K562 (cell line): ENCODE results near the gene FTSJ3. TPM values are rescaled to one million over a fixed set of nuclear protein-coding genes. Genes with fewer than 3 reads are reported as not detected.
A peak's percentile ranks its signal among the peaks of the same experiment; 100 is the strongest.

Source experiments
- BRD4 ChIP-seq: fragments of 200-600 bp; sonication (generic); IDR thresholded peaks from 2 replicates; pipeline ENCODE4 v1.6.1; 2017; ENCODE audit warnings: inconsistent platforms
- CEBPB ChIP-seq: fragments of 450-650 bp; IDR thresholded peaks from 2 replicates; pipeline ENCODE4 v1.6.1; 2016; ENCODE audit warnings: missing genetic modification characterization, missing compliant biosample characterization
- CSDE1 ChIP-seq, 2 experiments: fragments of 450-650 bp; IDR thresholded peaks; 2 replicates each; pipeline ENCODE4 v1.6.1; 2016; ENCODE audit warnings: mild to moderate bottlenecking in 1 of 2
- E2F3 ChIP-seq: fragments of 250-450 bp; sonication (Bioruptor Pico); IDR thresholded peaks from 2 replicates; pipeline ENCODE4 v1.4.0; 2020; ENCODE audit warnings: mild to moderate bottlenecking
- E4F1 ChIP-seq: fragments of 250-450 bp; sonication (Bioruptor Pico); IDR thresholded peaks from 2 replicates; pipeline ENCODE4 v1.5.0; 2021; ENCODE audit warnings: mild to moderate bottlenecking, borderline replicate concordance
- FOXM1 ChIP-seq, 2 experiments: fragments of 450-650 bp in 1 of 2; sonication (generic) in 1 of 2; formaldehyde crosslinking in 1 of 2; IDR thresholded peaks; 2 replicates each; pipeline versions ENCODE4 v1.6.1 to v1.9.0; 2017 to 2022; ENCODE audit warnings: low read depth in 2 of 2, mild to moderate bottlenecking in 2 of 2, missing genetic modification reagents in 1 of 2, moderate library complexity in 1 of 2
- MBD2 ChIP-seq: sonication (generic); IDR thresholded peaks from 2 replicates; pipeline ENCODE4 v1.6.1; 2016; ENCODE audit warnings: low read depth, borderline replicate concordance
- POLR2A ChIP-seq: fragments of 450-650 bp; conservative IDR thresholded peaks from 2 replicates; pipeline ENCODE4 v1.6.1; 2016
- PRDM10 ChIP-seq: fragments of 450-650 bp; IDR thresholded peaks from 2 replicates; pipeline ENCODE4 v1.6.1; 2018; ENCODE audit not compliant: partially characterized antibody
- RBM39 ChIP-seq: fragments of 200-400 bp; formaldehyde crosslinking; optimal IDR thresholded peaks from 2 replicates; pipeline ENCODE3; 2018; ENCODE audit warnings: low read depth, low read length
- SP1 ChIP-seq: sonication (generic); formaldehyde crosslinking; IDR thresholded peaks from 2 replicates; pipeline ENCODE4 v1.8.1; 2022; ENCODE audit warnings: mild to moderate bottlenecking, missing genetic modification reagents
- TFAP4 ChIP-seq: sonication (generic); formaldehyde crosslinking; IDR thresholded peaks from 2 replicates; pipeline ENCODE4 v1.8.0; 2022; ENCODE audit warnings: missing genetic modification reagents, mild to moderate bottlenecking, moderate library complexity, borderline replicate concordance
- ZBTB7A ChIP-seq: IDR thresholded peaks from 2 replicates; pipeline ENCODE4 v1.6.1; 2011; ENCODE audit warnings: low read depth, mild to moderate bottlenecking, low read length, moderate library complexity, borderline replicate concordance; ENCODE audit not compliant: control insufficient read depth
- ZKSCAN1 ChIP-seq: fragments of 150-350 bp; IDR thresholded peaks from 2 replicates; pipeline ENCODE4 v1.6.1; 2016; ENCODE audit warnings: low read depth, low read length
- ZNF134 ChIP-seq: fragments of 250-450 bp; sonication (Bioruptor Pico); conservative IDR thresholded peaks from 2 replicates; pipeline ENCODE4 v1.4.0; 2020
- ZNF274 ChIP-seq: IDR thresholded peaks from 2 replicates; pipeline ENCODE4 v1.6.1; 2011; ENCODE audit warnings: low read depth, mild to moderate bottlenecking, low read length, moderate library complexity, borderline replicate concordance
- ZNF280A ChIP-seq: fragments of 450-650 bp; IDR thresholded peaks from 2 replicates; pipeline ENCODE4 v1.6.1; 2018; ENCODE audit warnings: mild to moderate bottlenecking, low read depth; ENCODE audit not compliant: partially characterized antibody
- ZNF507 ChIP-seq: conservative IDR thresholded peaks from 2 replicates; pipeline ENCODE4 v1.6.1; 2017; ENCODE audit warnings: missing genetic modification characterization, missing compliant biosample characterization
- ZNF780A ChIP-seq: fragments of 250-450 bp; sonication (Bioruptor Pico); IDR thresholded peaks from 2 replicates; pipeline ENCODE4 v1.5.0; 2021; ENCODE audit warnings: mild to moderate bottlenecking
- polyA plus RNA-seq, 8 experiments: library from polyadenylated mRNA; depleted of rRNA in 4 of 8; stranded (reverse) in 5 of 8; unstranded in 3 of 8; fragments of >200 nt; fragmentation: Nextera tagmentation in 2 of 8; fragmentation: Illumina TruSeq in 1 of 8; extraction: Ambion mirVana in 2 of 8; extraction: Trizol in 1 of 8; gene quantifications; 2 replicates each; pipeline versions ENCODE4 v1.2.1 to v1.2.3, GENCODE V29; 2011 to 2014; ENCODE audit warnings: inconsistent platforms in 1 of 8, missing spikeins in 1 of 8
- total RNA-seq, 7 experiments: library from RNA; depleted of rRNA in 6 of 7; stranded (reverse); fragments of >200 nt in 6 of 7; fragmentation: Illumina TruSeq in 2 of 7; extraction: Trizol in 2 of 7; gene quantifications; 2 replicates each; pipeline versions ENCODE4 v1.2.1 to v1.2.3, GENCODE V29; 2011 to 2021; ENCODE audit warnings: low replicate concordance in 1 of 7

The FTSJ3 gene
- total and polyA plus RNA-seq, 9 of the 15 experiments (the other 6 are each of a cell fraction or from before 2014, with no cell fraction given) = 18.0 to 65.6 (median 52.4) TPM

GRCh38 chr17:63827002-63827800 lies at the start of gene FTSJ3, which contains the start of gene PSMC5 (continued):
- TF ChIP-seq ZNF507 (tag) = no peak
- 0 out of 2 replicates have a peak, but pooled peaks have one; percentile 27 for TF ChIP-seq BRD4
- no peak; the same call in 1 of the 2 replicates for TF ChIP-seq ZBTB7A
- TF ChIP-seq ZNF280A = no peak
- no peak for TF ChIP-seq CEBPB (tag)
- no peak for TF ChIP-seq ZNF780A (CRISPR knock-in tag)
- TF ChIP-seq E2F3 (CRISPR knock-in tag) = peak; percentile 77; the same call in 1 of the 2 replicates
- TF ChIP-seq ZNF134 (CRISPR knock-in tag) = no peak
- TF ChIP-seq POLR2A = peak; percentile 95
- peak; percentile 66 for TF ChIP-seq PRDM10
- peak; percentile 76 for TF ChIP-seq MBD2
- TF ChIP-seq FOXM1 (IDR thresholded peaks at IDR 0.05; ENCODE audit: low read depth) = 0 out of 2 replicates have a peak, but pooled peaks have one; percentile 10
- no peak for TF ChIP-seq FOXM1 (CRISPR knock-in tag; IDR thresholded peaks at IDR 0.05; ENCODE audit: low read depth)
- TF ChIP-seq E4F1 (CRISPR knock-in tag) = no peak
- no peak for TF ChIP-seq ZNF274
- no peak for TF ChIP-seq RBM39
- peak; percentile 94 for TF ChIP-seq SP1 (CRISPR knock-in tag)
- peak; percentile 79 for TF ChIP-seq TFAP4 (CRISPR knock-in tag)
- no peak for TF ChIP-seq ZKSCAN1
- TF ChIP-seq CSDE1 (IDR thresholded peaks at IDR 0.05) = peak in 1 of 2 experiments; percentile 93; a peak in 2 of 4 replicates
